ENCODE measurements around the gene PHETA2. TPM values are rescaled to one million over a fixed set of nuclear protein-coding genes. Genes with fewer than 3 reads are reported as not detected.

The PHETA2 gene
- total and polyA plus RNA-seq, 2 of the 4 experiments (the other 2 are of a cell fraction): 6.5 to 10.0 TPM

- ChIA-PET CTCF (interaction anchor here (1.9 kb wide), 1 partner anchor 21 kb away, joined by 6 read pairs; the partner anchor contains the start of gene NDUFA6), POLR2A (ENCODE audit: unreplicated experiment) (interaction anchor here (0.6 kb wide), 1 partner anchor 23 kb away, joined by 4 read pairs; no protein-coding TSS in a partner anchor)
- peak overlapping the region; percentile 77 for H4K91ac ChIP-seq (ENCODE audit: insufficient read depth, low read depth, low read length)
- peaks cover 16% of the 10 kb centered on the region for H3K36me3 ChIP-seq (ENCODE audit: control insufficient read depth, insufficient read depth, low read length)
- H2AFZ ChIP-seq (replicated peaks; ENCODE audit: low read length, poor library complexity): peak overlapping the region; percentile 100
- H4K8ac ChIP-seq (ENCODE audit: low read depth in 2 of 2, low read length in 2 of 2): peak overlapping the region; percentile 77 to 87
- dilution Hi-C loops (cut with HindIII; ENCODE audit: low sequenced_read_pairs, unreplicated experiment) (no loop called here), in situ Hi-C loops (cut with MboI; ENCODE audit: low sequenced_read_pairs) (no loop called here), intact Hi-C loops (cut with micrococcal nuclease) (no loop called here)
- peaks cover 8 to 46% of the 10 kb centered on the region in 2 experiments; a peak in 3 of 4 replicates for H3K79me1 ChIP-seq (ENCODE audit: low read depth in 1 of 2, low read length in 2 of 2)
- peak overlapping the region; percentile 80 for H2AK9ac ChIP-seq (replicated peaks; ENCODE audit: low read depth, low read length, poor library complexity)
- H4K5ac ChIP-seq (ENCODE audit: low read depth, low read length): peak overlapping the region; percentile 11; the same call in 1 of the 2 replicates
- peak overlapping the region; percentile 54 for H3K9ac ChIP-seq (ENCODE audit: low read depth, low read length)
- H3K27me3 ChIP-seq (ENCODE audit: control insufficient read depth, insufficient read depth, low read length): no peaks in the 10 kb centered on the region
- DNase-seq: no peak
- TF ChIP-seq FOS (IDR thresholded peaks at IDR 0.05; ENCODE audit: low read depth, low read length) (no peak), RFX5 (IDR thresholded peaks at IDR 0.05; ENCODE audit: low read depth, low read length) (no peak), RAD21 (IDR thresholded peaks at IDR 0.05; ENCODE audit: low read length) (no peak), NFE2L2 (IDR thresholded peaks at IDR 0.05; ENCODE audit: low read depth, low read length) (no peak), ELK1 (IDR thresholded peaks at IDR 0.05; ENCODE audit: borderline replicate concordance, low read depth, low read length) (no peak), MAFK (IDR thresholded peaks at IDR 0.05; ENCODE audit: low read depth, low read length) (no peak), RCOR1 (IDR thresholded peaks at IDR 0.05; ENCODE audit: insufficient replicate concordance, low read length) (no peak), USF2 (IDR thresholded peaks at IDR 0.05; ENCODE audit: low read depth, low read length) (no peak), MAZ (IDR thresholded peaks at IDR 0.05; ENCODE audit: borderline replicate concordance, low read depth, low read length) (no peak), POLR2A (IDR thresholded peaks at IDR 0.05; ENCODE audit: low read depth, low read length) (no peak), CEBPB (IDR thresholded peaks at IDR 0.05; ENCODE audit: low read depth, low read length) (no peak), CHD1 (IDR thresholded peaks at IDR 0.05; ENCODE audit: low read depth, low read length) (no peak)
- peak overlapping the region; percentile 90 for H3K4me2 ChIP-seq (ENCODE audit: low read depth, low read length)
- H3K14ac ChIP-seq (replicated peaks; ENCODE audit: low read depth, low read length): peak overlapping the region; percentile 91
- H2BK5ac ChIP-seq (ENCODE audit: low read depth, low read length, poor library complexity, severe bottlenecking): peak overlapping the region; percentile 6
- 0 out of 3 replicates have a peak overlapping the region, but pooled peaks have one; percentile 32 for H2BK15ac ChIP-seq (ENCODE audit: low read depth, low read length)
- H3K23ac ChIP-seq (ENCODE audit: low read depth, low read length): peak overlapping the region; percentile 97; the same call in 1 of the 2 replicates
- H3K4me3 ChIP-seq (ENCODE audit: insufficient read depth, low read depth, low read length): peak overlapping the region; percentile 50
- no peak overlapping the region for H3K18ac ChIP-seq (ENCODE audit: low read depth, low read length)
- WGBS, 2 experiments (ENCODE audit: extremely low coverage in 2 of 2, insufficient read length in 1 of 2): 0% methylated on average over 4 of the region's 19 CpGs; no CpG with 5 or more reads in 1 of the 2 experiments
- BruUV-seq (replicated peaks): no TSS peak
- H2BK20ac ChIP-seq (ENCODE audit: low read depth, low read length): peak overlapping the region; percentile 58; the same call in 1 of the 2 replicates
- H3K27ac ChIP-seq (ENCODE audit: insufficient read depth, low read length): peak overlapping the region; percentile 53
- H4K20me1 ChIP-seq (ENCODE audit: insufficient read depth, low read length): 0 out of 2 replicates have a peak, but pooled peaks cover 4% of the 10 kb centered on the region
- H3K9me3 ChIP-seq (ENCODE audit: control insufficient read depth, insufficient read depth, low read length): no peaks in the 10 kb centered on the region
- no peak for ATAC-seq (ENCODE audit: low read depth)
- peaks cover 12% of the 10 kb centered on the region; the same call in 1 of the 2 replicates for H3K9me1 ChIP-seq (ENCODE audit: insufficient read depth, low read length)
- H2AK5ac ChIP-seq (ENCODE audit: low read depth, low read length): peak overlapping the region; percentile 95
- H3K56ac ChIP-seq (ENCODE audit: extremely low read depth, insufficient read depth, low read length): peak overlapping the region; percentile 54
- H2BK120ac ChIP-seq (ENCODE audit: low read depth, low read length): 0 out of 2 replicates have a peak overlapping the region, but pooled peaks have one; percentile 19
- peaks cover 9% of the 10 kb centered on the region for H3K4me1 ChIP-seq (ENCODE audit: control insufficient read depth, insufficient read depth, low read length)
- H3K4ac ChIP-seq (ENCODE audit: low read depth, low read length): peak overlapping the region; percentile 87
Observed at GRCh38 chr22:42069801-42070516, 4.1 kb upstream of the PHETA2 start.

Data from IMR-90 (cell line).